Iris pigment epithelial cell (primary cell): Measurements from ENCODE around the gene ACAP3.

ENCODE experiments used
- DNase-seq: peaks from one replicate; pipeline ENCODE4 v3.0.0-alpha.2; 2011; ENCODE audit warnings: low read depth

ACAP3 gene

DNA sequence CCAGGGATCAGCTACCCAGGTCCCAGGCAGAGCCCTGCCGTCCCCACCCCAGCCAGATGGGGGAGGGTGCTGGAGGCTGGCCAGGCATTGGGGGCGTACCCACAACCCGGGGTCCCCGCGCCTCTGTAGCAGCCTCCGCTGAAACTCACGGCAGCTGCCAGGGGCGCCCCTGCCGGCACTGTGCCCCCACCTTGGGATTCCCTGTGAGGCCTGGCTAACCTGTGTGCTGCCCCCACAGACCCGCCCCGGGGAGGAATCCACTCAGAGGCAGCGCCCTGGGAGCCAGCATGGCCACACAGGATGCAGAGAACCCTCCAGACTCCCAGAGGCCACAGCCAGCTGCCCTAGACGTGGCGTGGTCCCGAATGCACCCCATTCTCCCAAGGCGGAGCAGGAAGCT, 37.7 kb upstream of the ACAP3 start:
- DNase-seq: no peak

DNA sequence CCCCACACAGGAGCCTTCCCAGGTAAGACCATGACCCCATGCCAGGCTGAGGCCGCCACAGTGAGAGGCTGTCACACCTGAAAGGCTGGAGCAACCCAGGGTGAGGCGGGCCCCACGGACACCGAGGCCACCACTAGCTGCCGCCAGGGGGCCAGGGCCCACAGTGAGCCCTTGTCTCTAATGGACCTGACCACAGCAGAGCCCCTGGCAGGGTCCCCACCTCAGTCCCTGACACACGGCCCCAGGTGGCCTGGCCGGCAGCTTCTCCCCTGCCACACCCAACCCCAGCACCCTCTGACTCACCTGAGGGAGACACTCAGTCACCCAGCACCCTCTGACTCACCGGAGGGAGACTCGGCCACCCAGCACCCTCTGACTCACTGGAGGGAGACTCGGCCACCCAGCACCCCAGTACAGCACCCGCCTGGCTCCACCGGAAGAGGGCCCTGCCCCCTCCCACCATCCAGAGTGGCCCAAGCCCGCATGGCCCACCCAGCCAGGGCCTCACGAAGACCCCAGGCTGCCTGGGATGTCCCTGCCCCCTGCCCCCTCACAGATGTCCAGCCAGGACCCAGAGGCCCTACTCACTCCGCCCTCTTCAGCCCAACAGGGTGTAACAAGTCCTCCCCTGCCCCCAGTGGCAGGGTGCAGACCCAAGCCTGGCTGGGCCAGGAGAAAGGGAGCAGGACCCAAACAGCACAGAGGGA, 37.1 kb upstream of the ACAP3 start:
- DNase-seq: peak; percentile 85

DNA sequence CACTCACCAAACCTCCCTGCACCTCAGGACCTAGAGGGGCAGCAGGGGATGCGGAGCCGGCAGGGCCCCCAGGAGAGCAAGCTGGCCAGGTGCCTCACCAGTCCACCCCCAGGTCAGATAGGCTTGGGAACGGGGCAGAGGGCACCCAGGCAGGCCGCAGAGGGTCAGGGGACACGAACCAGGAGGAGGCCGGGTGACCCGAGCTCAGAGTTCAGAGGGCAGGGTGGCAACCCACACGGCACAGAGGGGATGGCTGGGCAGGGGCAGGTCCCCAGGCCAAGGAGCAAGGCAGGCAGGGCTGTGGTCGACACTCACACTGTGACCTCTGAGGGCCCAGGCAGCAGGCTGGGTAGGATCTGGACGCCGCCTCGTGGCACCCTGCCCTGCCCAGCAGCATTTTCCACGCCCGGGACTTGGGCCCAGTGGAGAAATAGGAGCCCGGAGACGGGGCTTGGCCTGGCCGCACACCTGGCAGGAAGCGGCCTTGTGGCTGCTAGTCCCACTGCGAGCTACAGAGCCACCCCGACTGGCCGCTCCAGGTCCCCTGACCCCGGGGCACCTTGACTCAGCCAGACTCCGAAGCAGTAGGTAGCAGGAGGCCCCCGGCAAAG, 36.2 kb upstream of the ACAP3 start:
- DNase-seq: no peak

DNA sequence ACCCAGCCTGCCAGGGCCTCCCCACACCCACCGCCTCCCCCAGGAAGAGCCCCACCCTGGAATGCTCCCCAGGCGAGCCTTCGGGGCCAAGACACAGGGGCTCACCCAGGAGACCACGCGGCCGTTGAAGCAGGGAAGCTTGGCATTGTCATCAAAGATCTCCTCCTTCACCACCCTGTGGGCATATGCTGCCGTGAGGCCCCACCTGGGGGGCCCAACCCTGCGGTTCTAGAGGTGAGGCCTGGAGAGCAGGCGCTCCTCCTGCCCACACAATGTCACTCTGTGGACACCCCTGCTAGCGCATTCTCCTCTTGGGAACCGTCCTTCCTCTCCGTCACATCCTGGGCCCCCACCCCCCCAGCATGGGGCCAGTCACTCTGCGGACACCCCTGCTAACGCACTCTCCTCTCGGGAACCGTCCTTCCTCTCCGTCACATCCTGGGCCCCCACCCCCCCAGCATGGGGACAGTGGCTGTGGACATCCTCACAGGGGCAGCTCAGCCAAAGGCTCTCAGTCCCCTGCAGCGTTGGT, 34.9 kb upstream of the ACAP3 start:
- DNase-seq: no peak

DNA sequence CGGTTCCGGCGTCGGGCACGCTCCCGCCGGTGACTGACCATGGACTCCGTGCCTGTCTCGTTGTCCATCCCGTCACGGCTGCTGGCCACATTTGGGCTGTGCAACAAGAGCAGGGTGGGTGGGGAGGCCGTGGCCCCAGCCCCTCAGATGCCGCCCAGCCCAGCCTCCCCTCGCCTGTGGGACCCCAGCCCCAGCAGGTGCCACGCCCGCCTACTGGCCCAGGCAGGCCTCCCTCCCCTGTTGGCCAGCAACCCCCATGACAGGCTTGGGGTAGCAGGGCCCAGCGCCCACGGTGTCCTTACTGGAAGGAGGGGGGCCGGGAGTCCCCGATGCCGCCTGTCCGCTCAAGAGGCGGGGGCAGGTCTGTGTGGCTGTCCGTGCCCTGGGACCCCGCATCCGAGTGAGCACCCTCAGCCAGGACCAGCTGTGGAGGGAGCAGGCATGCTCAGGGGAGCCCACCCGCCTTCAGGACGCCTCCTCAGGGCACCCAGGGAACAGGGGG, 34.4 kb upstream of the ACAP3 start:
- DNase-seq: no peak

DNA sequence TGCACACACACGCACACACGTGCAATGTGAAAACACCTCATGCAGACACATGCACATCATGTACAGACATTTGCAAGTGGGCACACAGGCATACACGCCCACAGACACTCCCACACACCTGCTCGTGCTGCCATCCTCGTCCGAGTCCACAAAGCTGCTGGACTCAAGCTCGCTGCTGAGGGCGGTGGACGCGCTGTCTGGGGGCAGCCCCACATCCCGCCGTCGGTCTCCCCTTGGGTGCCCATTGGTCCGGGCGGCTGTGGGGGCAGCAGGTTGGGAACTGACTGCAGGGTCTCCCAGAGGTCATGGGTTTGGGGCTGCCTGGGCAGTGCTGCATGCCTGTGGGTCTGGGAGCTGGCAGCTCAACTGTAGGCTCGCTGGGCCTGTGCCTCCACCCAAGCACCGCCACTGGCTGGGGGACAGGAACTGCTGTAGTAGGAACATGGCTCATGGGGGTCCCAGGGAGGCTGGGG, 33.9 kb upstream of the ACAP3 start:
- no peak for DNase-seq

DNA sequence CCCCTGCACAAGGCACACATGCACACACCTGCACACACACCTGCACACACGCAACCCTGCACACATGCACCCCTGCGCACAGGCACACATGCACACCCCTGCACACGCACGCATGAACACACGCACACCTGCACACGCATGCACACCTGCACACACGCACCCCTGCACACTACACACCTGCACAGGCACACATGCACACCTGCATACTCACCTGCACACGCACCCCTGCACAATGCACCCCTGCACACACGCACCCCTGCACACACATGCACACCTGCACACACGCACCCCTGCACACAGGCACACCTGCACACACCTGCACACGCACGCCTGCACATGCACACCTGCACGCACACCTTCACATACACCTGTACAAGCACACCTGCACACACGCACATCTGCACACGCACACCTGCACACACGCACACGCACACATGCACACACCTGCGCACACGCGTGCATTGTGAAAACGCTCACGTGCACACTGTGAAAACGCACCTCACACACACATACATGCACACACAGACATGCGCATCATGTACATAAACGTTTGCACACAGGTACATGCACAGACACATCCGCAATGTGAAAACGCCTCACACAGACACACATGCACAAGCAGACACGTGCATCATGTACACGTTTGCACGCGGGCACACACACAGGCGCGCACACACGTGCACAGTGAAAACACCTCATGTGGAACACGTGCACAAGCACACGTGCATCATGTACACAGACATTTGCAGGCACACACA, 33.2 kb upstream of the ACAP3 start:
- no peak for DNase-seq

DNA sequence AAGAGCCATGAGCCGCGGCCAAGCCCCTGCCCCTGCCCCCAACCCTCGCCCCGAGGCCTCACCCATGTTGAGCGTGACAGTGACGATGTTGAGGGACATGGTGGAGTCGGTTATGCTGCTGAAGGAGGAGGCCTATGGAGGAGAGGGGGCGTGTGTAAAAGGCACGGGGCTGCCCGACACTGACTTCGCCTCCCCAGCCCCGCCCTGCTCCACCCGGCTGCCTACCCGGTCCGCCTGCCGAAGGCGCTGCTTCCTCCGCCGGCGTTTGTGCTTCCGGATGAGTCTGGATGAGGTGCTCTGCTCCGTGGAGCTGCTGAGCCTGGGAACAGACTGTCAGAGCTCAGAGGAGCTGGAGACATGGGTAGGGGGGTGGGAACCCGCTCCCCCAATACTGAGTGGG, 32.5 kb upstream of the ACAP3 start:
- no peak for DNase-seq

DNA sequence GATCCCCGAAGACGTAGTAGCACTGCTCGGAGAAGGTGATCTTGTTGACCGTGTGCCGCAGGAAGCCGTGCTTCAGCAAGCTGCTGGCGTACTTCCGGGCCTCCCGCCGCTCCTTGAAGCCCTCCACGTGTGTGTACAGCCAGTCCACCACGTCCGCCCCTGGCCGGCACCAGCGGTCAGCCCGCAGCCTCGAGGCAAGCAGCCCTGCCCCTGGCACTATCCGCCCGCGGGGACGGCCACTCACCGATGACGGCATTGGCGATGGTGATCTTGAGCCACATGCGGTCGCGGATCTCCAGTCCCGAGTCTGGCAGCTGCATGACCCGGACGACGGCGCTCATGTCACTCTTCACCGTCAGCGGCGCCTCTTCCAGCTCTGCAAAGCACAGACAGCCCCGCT, 30.5 kb upstream of the ACAP3 start:
- DNase-seq: no peak

DNA sequence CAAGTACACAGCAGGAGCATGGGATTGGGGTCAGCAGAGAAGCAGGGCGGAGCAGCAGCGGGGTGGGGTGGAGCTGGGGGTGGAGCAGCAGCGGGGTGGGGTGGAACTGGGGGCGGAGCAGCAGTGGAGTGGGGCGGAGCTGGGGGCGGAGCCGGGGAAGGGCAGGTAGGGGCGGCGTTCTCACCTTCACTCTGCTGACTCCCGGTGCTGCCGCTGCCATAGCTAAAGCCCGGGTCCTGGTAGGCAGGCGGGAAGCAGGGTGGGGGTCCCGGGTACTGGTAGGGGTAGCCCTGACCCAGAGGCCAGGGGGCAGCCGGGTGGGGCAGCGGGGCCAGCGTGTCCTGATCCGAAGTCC, 30.0 kb upstream of the ACAP3 start:
- no peak for DNase-seq

DNA sequence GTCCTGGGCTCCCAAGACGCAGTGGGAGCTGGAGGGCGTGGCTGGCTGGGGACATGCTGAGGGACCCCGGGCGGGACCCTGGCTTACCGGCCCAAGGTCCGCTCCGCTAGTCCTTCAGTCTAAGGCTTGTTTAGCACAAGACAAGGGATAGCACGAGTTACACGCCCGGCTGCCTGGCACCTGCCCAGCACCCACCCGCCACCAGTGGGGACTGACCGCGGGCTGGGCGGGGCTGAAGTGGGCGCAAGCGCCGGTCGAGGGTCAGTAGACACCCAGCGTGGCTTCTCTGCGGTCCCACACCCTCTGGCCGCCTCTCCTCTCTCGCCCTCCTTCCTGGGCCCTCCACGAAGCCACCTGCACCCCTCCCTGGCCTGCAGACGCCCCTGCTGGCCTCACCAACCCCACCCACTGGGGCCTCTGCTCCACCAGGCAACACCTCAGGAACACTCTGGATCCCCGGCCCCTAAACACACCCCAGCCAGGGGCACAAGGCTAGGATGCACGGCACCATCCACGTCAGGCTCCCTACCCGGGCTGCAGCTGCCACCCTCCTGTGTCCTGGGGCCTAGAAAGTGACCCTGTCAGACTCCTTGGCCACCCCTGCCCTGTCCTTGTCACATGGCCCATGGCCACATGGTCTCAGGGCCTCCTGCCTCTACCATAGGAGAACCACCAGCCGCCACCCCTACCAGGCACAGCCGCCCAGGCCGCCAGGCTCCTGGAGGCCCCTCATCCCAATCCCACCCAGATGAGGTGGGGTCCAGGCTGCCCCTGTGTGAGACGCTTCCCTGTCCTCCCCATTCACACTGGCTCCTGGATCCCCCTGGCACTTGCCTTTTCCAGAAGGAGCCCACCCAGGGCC, 29.4 kb upstream of the ACAP3 start:
- no peak for DNase-seq

DNA sequence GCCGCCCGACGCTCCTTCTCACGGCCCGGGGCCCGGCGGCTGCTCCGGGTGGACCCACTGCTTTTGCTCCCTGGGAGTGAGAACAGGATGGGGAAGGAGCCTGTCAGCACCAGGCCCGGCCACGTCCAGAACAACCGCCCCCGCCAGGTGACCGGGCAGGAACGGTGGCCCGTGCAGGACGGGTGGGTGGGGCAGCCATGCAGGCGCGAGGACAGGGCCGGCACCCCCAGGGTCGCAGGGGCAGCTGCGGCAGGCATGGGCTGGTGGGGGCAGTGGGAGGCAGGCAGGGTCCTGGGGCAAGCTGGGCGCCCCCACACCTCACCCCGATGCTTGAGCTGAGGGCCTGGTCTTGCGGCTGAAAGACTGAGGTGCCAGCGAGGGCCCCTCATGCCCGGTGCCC, 28.7 kb upstream of the ACAP3 start:
- DNase-seq: no peak

DNA sequence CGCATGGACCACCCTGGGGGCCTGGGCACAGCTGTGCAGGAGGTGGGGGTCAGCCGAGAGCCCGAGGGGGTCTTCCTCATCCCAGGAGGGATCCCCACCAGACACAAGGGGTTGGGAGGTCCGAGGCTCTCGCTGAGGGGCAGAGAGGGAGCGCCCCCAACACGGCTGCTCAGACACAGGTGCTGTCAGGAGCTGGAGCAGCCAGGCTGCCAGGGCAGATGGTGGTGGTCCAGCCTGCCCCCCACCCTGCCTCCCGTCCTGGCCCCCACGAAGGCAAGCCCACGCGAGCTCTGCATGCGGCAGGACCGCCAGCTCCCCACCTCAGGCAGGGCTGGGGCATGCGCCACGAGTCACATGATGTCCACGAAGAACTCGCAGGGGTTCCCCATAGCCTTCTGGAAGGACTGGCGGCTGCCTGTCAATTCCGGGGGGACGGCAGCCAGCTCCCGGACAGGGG, 28.1 kb upstream of the ACAP3 start:
- no peak for DNase-seq

DNA sequence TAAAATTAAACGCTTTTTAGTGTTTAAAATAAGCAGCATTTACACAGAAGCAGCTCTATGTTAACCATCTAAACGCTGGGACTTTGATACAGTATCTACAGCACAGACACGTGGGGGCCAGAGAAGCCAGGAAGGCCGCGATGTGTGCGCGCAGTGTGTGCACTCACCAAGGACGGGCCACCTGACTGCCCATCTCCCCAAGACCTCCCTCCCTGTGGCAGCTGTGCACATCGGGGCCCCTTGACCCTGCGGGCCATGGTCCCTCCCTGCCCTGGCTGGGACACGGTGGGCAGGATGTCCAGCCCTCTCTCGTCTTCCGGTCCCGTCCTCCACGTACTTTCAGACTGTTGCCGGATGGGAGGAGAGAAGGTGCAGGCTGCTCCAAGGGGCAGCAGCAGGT, 27.6 kb upstream of the ACAP3 start:
- DNase-seq: no peak

DNA sequence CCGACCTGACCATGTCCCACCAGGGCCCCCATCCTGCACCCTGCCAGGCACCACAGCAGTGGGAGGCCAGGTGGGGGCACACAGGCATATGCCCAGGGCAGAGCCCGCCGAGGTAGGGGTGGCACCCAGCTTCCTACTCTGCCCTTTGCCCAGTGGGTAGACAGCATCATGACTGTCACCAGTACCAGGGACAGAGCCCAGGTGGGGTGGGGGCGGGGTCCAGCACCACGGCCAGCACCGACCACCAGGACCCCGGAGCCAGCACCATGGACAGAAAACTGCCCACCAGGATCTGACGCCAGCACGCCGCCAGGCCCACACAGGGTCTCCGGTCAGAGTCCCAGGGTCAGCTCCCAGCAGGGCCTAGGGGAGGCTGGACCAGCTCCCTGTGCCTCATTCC, 27.1 kb upstream of the ACAP3 start:
- no peak for DNase-seq

DNA sequence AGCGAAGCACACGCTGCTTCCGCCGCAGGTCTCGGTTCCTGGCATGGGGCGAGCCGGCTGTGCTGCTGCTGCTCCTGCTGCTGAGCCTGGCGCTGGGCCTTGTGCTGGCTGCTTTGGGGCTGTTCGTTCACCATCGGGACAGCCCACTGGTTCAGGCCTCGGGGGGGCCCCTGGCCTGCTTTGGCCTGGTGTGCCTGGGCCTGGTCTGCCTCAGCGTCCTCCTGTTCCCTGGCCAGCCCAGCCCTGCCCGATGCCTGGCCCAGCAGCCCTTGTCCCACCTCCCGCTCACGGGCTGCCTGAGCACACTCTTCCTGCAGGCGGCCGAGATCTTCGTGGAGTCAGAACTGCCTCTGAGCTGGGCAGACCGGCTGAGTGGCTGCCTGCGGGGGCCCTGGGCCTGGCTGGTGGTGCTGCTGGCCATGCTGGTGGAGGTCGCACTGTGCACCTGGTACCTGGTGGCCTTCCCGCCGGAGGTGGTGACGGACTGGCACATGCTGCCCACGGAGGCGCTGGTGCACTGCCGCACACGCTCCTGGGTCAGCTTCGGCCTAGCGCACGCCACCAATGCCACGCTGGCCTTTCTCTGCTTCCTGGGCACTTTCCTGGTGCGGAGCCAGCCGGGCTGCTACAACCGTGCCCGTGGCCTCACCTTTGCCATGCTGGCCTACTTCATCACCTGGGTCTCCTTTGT, 26.0 kb upstream of the ACAP3 start:
- no peak for DNase-seq

DNA sequence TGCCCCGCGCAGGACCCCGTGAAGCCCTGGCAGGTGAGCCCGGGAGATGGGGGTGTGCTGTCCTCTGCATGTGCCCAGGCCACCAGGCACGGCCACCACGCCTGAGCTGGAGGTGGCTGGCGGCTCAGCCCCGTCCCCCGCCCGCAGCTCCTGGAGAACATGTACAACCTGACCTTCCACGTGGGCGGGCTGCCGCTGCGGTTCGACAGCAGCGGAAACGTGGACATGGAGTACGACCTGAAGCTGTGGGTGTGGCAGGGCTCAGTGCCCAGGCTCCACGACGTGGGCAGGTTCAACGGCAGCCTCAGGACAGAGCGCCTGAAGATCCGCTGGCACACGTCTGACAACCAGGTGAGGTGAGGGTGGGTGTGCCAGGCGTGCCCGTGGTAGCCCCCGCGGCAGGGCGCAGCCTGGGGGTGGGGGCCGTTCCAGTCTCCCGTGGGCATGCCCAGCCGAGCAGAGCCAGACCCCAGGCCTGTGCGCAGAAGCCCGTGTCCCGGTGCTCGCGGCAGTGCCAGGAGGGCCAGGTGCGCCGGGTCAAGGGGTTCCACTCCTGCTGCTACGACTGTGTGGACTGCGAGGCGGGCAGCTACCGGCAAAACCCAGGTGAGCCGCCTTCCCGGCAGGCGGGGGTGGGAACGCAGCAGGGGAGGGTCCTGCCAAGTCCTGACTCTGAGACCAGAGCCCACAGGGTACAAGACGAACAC, 25.2 kb upstream of the ACAP3 start:
- no peak for DNase-seq

DNA sequence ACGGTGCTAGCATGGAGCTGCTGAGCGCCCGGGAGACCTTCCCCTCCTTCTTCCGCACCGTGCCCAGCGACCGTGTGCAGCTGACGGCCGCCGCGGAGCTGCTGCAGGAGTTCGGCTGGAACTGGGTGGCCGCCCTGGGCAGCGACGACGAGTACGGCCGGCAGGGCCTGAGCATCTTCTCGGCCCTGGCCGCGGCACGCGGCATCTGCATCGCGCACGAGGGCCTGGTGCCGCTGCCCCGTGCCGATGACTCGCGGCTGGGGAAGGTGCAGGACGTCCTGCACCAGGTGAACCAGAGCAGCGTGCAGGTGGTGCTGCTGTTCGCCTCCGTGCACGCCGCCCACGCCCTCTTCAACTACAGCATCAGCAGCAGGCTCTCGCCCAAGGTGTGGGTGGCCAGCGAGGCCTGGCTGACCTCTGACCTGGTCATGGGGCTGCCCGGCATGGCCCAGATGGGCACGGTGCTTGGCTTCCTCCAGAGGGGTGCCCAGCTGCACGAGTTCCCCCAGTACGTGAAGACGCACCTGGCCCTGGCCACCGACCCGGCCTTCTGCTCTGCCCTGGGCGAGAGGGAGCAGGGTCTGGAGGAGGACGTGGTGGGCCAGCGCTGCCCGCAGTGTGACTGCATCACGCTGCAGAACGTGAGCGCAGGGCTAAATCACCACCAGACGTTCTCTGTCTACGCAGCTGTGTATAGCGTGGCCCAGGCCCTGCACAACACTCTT, 24.5 kb upstream of the ACAP3 start:
- no peak for DNase-seq

DNA sequence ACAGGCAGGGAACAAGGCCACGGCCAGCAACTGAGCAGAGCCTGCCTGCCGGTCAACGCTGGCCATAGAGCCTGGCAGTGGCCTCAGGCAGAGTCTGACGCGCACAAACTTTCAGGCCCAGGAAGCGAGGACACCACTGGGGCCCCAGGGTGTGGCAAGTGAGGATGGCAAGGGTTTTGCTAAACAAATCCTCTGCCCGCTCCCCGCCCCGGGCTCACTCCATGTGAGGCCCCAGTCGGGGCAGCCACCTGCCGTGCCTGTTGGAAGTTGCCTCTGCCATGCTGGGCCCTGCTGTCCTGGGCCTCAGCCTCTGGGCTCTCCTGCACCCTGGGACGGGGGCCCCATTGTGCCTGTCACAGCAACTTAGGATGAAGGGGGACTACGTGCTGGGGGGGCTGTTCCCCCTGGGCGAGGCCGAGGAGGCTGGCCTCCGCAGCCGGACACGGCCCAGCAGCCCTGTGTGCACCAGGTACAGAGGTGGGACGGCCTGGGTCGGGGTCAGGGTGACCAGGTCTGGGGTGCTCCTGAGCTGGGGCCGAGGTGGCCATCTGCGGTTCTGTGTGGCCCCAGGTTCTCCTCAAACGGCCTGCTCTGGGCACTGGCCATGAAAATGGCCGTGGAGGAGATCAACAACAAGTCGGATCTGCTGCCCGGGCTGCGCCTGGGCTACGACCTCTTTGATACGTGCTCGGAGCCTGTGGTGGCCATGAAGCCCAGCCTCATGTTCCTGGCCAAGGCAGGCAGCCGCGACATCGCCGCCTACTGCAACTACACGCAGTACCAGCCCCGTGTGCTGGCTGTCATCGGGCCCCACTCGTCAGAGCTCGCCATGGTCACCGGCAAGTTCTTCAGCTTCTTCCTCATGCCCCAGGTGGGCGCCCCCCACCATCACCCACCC, 23.6 kb upstream of the ACAP3 start, which contains the start of gene TAS1R3:
TSS of gene TAS1R3 (plus strand) at position 213 of the 898 bp plus-strand sequence. CDS start at position 279, 66 bp downstream.
- DNase-seq: no peak
